Activated CD4-positive, CD25-positive, alpha-beta regulatory T cell (primary cell): ENCODE data around the gene MILR1.

Experiments
- DNase-seq, 4 experiments: peaks; one replicate each; lab custom pipeline; 2025; lab: John Stamatoyannopoulos, UW

Gene MILR1

GRCh38 chr17:64503821-64504768, 55.2 kb downstream of the MILR1 start:
- DNase-seq: no peak

GRCh38 chr17:64504769-64505339, 55.9 kb downstream of the MILR1 start:
- no peak for DNase-seq

DNA sequence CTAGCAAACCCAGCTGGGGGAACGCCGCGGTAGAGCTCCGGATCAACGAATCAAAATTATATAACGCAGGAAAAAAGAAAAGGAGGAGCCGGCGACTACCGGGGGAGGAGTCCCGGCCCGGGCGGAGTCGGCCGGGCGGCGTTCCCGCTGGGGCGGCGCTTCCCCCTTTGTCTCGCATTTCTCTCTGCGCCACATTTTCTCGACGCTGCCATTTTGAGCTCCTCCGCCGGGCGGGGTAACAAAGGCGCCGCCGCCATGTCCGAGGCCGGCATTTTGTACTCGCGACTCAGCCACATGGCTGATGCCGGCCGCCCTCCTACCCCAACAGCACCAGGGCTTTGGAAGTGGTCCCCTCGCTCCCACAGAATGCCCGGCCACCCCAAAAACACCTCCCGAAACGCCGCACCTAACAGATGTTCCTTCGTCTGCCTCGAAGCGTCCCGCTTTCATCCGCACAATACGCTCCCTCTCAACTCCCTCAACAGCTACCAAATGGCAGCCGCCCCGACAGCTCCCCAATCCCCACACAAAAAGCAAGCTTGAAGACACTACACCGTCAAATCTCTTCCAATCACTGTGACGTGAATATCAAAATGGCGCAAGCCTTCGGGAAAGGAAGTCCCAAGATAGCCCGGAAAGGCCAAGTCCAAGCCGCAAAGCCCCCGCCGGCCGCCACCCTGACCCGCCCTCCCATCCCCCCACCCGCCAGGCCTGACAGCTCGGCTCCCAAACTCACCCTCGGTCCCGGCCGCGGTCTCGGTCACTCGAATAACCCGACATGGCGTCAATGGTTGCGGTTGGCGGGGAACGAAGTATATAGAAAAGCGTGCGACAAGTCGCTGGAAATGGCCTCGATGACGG, 56.7 kb downstream of the MILR1 start:
- peak; percentile 63 to 83 (median 74) for DNase-seq

DNA sequence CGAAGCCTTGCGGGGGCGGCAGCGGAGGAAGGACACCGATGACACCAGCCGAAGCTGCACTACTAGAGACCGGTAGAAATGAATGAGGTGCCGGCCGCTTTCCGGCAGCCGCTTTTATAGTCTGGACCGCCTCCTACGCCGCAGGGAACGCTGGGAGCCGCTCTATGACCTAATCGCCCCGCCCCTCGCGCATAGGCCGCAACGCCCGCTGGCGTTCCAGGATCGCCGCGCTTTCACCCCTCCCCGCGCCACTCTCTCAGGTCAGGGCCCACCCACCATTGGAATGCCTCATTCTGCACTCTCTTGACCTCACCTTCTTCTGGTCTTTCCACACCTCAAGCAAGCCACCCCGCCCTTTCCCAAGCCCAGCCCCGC, 57.3 kb downstream of the MILR1 start, which contains the start of gene DDX5:
Gene DDX5 (minus strand): TSS at position 89 of the 375 bp plus-strand sequence. CDS start 170 bp downstream, outside the sequence.
- peak; percentile 98 to 99 (median 98) for DNase-seq

GRCh38 chr17:64506576-64507412, 57.9 kb downstream of the MILR1 start, which contains the start of gene CEP95:
TSS of gene CEP95 (plus strand) at chr17:64506977. CDS start at chr17:64507098, 121 bp downstream.
- peak; percentile 98 to 99 (median 98) for DNase-seq

DNA sequence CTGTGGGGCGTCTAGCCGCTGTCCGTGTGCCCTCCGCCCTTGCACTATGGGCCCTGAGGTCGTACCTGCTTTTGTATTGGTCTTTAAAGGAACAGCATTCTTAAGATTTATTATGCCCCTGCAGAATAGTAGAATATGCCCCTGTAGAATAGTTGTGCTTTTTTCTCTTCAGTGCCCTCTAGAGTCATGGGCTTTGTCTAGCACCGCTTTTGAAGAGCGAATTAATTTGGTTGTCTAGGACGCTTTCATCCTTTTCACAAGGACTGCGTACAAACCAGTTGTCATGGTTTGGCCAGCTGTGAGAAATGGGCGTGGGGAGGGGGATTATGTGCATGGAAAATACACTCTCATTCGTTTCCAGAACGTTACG, 58.5 kb downstream of the MILR1 start:
- DNase-seq: no peak

- DNase-seq: no peak
Observed at GRCh38 chr17:64508683-64509082, 59.8 kb downstream of the MILR1 start.

DNA sequence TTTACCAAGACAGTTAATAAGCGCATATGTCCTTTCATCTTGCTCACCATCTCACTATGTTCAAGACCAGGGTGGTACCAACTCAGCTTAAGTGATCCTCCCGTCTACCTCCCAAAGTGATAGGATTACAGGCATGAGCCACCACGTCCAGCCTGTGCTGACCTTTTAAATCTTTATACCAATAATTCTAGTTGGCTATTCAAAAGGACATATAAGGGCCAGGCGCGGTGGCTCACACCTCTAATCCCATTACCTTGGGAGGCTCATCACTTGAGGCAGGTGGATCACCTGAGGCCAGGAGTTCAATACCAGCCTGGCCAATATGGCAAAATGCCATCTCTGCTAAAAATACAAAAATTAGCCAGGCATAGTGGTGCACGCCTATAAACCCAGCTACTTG, 60.3 kb downstream of the MILR1 start:
- DNase-seq: no peak

- no peak for DNase-seq
Observed at GRCh38 chr17:64515419-64515818, 66.5 kb downstream of the MILR1 start.

- no peak for DNase-seq
Observed at GRCh38 chr17:64515829-64516228, 66.9 kb downstream of the MILR1 start.
